ENCODE results near the gene LSM11. TPM values are rescaled to one million over a fixed set of nuclear protein-coding genes. Genes with fewer than 3 reads are reported as not detected.

Gene LSM11
- total RNA-seq, 1 donor from 2014 or later = 3.6 TPM

DNA sequence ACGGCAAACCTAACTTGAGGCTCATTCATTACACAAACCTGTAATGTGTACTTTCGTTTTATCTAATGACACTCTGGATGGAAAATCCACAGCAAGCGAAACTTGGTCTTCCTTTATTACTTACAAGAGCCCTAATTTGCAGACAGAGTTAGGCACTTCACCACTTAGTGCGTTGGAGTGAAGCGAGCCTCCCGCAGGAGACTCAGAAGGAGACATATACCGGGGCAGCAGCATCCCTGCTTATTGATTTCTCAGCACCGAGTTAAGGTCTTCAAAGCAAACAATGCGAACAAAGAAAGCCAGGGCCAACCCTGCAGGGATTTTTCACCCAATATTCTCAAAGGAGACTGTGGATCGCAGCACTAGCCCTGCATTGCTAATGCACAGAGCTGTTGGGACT is 28.6 kb downstream of the LSM11 start:
- DNase-seq (ENCODE audit: low spot score) = no peak

DNA sequence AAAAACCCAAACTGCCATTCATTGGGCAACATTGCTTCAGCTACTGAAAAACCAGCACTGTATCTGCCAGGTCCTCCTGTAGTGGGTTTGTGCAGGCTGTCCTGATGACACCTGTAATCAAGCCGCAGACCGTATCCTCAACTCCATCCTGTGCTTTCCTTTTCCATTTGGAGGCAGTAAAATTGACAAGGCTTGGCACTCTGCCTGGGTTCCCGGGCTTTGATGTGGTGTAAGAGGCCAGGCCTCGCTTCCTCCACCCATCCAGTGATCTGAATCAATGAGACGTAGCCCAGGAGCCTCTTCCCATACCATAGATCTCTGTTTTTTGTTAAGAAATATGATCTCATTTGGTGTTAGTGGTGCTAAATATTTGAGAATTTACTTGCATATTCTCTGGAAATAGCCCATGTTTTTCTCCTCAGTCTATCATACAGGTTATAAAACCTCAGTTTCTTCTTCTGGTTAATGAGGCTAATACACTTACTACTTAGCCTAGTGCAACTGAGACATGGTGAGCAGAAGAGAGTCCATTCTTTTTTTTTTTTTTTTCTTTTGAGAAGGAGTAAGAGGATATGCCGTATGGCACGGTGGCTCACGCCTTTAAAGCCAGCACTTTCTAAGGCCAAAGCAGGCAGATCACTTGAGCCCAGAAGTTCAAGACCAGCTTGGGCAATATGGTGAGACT is 34.8 kb downstream of the LSM11 start:
- DNase-seq (ENCODE audit: low spot score) = no peak

DNA sequence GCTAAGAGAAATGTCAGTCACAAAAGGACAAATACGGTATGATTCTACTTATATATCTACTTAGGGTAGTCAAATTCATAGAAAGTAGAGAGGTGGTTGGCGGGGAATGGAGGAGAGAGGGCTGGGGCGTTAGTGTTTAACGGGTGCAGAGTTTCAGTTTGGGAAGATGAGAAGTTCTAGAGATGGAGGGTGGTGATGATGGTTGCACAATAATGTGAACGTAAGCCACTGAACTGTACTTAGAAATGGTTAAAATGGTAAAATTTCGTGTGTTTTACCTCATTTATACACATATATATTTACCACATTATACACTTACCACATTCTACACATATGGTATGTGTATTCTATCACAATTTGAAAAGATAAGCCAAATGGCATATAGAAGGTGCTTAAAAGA is 35.7 kb downstream of the LSM11 start:
- no peak for DNase-seq (ENCODE audit: low spot score)

- no peak for DNase-seq (ENCODE audit: low spot score)
These were observed 42.3 kb downstream of the LSM11 start for GRCh38 chr5:157785801-157786200.

DNA sequence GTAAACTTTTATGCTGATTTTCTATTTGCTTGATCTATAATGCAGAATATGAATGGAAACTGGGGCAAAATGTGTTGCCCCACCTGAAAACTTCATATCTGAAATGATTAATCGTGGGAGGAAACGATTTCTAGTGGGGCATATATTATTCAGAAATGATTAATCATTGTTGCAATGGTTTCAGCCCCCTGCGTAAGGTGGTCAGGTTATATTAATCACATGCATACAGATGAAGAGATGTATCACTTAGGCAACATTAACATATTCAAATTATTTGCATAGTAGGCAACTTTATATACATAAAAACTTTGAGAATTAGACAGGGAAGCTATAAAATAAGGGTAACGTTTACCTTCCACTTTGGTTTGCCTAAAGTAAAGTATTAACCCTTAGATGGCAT is 49.8 kb downstream of the LSM11 start:
- DNase-seq (ENCODE audit: low spot score) = no peak

GRCh38 chr5:157799578-157799977 is 56.1 kb downstream of the LSM11 start:
- no peak for DNase-seq (ENCODE audit: low spot score)

DNA sequence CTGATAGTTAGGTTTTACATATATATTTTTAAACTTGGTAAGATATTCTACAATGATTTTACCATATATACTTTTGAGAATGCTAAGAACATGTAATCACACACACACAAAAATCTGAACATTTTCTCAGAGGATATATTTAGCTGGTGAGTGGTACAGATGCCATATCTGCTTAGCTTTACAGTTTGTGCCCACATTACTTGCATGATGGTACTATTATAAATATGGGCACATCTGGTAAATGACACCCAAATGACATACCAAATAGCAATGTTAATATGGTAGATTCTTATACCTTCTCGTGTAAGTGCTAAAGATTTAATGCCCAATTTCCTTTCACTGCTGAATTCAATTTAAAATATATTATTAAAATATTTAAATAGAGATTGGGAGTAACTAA is 56.6 kb downstream of the LSM11 start:
- no peak for DNase-seq (ENCODE audit: low spot score)

DNA sequence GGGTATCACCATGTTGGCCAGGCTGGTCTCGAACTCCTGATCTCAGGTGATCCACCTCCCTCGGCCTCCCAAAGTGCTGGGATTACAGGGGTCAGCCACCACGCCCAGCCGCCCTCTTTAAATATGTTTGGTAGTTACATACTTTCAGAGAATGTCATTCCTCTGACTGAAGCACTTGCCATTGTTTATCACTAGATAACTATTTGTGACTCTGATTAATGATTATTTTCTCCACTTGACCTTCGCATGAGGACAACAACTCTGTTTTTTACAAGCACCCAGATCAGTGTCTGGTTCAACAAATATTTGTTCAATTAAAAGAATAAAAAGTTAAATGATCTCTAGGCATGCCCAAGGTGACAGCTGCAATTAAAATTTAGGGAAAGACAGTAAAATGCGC is 59.2 kb downstream of the LSM11 start:
- DNase-seq (ENCODE audit: low spot score) = no peak

DNA sequence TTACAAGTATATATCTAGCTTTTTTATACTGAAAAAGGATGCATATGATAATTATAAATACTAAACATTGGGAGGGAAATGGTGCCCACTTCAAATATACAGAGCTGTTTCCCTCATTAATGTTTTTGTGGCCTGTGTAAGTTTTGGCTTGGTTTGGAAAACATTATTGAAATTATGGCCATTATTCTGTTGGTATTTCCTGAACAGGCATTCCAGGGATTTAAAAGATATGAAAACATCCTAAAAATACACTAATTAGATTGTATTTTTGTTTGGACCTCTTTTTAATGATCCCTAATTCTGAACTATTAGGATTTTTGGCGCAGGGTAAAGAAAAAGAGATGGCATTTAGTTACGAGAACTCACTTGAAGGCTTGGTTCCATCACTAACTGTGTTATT is 64.5 kb downstream of the LSM11 start:
- DNase-seq (ENCODE audit: low spot score) = no peak

Other genes with a start within 250 kb of the LSM11 start
- 17.4 TPM for gene ADAM19, start 167.9 kb upstream of the LSM11 start, total RNA-seq
- gene SOX30, start 91.3 kb upstream of the LSM11 start, total RNA-seq = 0.52 TPM
- not detected for gene C5orf52, start 72.2 kb upstream of the LSM11 start, total RNA-seq
- 12.1 TPM for gene THG1L, start 12.3 kb upstream of the LSM11 start, total RNA-seq
- gene CLINT1, start 115.4 kb downstream of the LSM11 start, total RNA-seq = 131 TPM

Measured in ureter (tissue), 1 donor.